HEK293 (cell line): ENCODE measurements around the gene PWWP2B.

ENCODE experiments used
- CTCF ChIA-PET: fragments of 350-600 bp; formaldehyde crosslinking; extraction: SDS; loops from one replicate; lab custom pipeline; 2021; ENCODE audit warnings: antibody characterized with exemption; lab: Yijun Ruan, JAX
- POLR2A ChIA-PET: fragments of 300-600 bp; formaldehyde crosslinking; extraction: SDS; loops from one replicate; lab custom pipeline; 2020; ENCODE audit warnings: antibody characterized with exemption, inconsistent platforms; lab: Yijun Ruan, JAX
- H3K27ac ChIP-seq: fragments of 200-500 bp; sonication (Bioruptor generic); 2 replicates; pipeline ENCODE4 v1.5.1; 2014; ENCODE audit warnings: low read depth, low read length, control low read depth, inconsistent platforms; ENCODE audit errors: extremely low read depth
- H3K36me3 ChIP-seq, 2 experiments: fragments of 200-500 bp in 1 of 2; sonication (Bioruptor generic) in 1 of 2; 1 replicate in 1 of 2; 2 replicates in 1 of 2; pipeline ENCODE4 v1.5.1; 2014 to 2017; ENCODE audit warnings: inconsistent platforms in 2 of 2, low read length in 2 of 2; ENCODE audit not compliant: control insufficient read depth in 2 of 2, insufficient read depth in 1 of 2
- H3K4me1 ChIP-seq: fragments of 200-500 bp; sonication (Bioruptor generic); 2 replicates; pipeline ENCODE4 v1.5.1; 2014; ENCODE audit warnings: mild to moderate bottlenecking, low read length, inconsistent platforms; ENCODE audit not compliant: control insufficient read depth, insufficient read depth
- H3K4me3 ChIP-seq: 2 replicates; pipeline ENCODE4 v1.5.1; 2011; ENCODE audit warnings: low read depth, mild to moderate bottlenecking, control low read depth, low read length, moderate library complexity
- H3K9me3 ChIP-seq: fragments of 200-500 bp; sonication (Bioruptor generic); 2 replicates; pipeline ENCODE4 v1.5.1; 2014; ENCODE audit warnings: low read depth, low read length, inconsistent platforms; ENCODE audit not compliant: control insufficient read depth, insufficient read depth
- KLF9 ChIP-seq: fragments of 450-650 bp; formaldehyde crosslinking; IDR thresholded peaks from 2 replicates; pipeline ENCODE4 v1.5.1; 2016; ENCODE audit warnings: missing biosample characterization, missing genetic modification characterization, low read depth
- YY1 ChIP-seq: fragments of 450-650 bp; formaldehyde crosslinking; IDR thresholded peaks from 2 replicates; pipeline ENCODE4 v1.5.1; 2018; ENCODE audit warnings: missing biosample characterization, missing genetic modification characterization
- YY2 ChIP-seq: fragments of 450-650 bp; formaldehyde crosslinking; IDR thresholded peaks from 2 replicates; pipeline ENCODE4 v1.5.1; 2016; ENCODE audit warnings: missing biosample characterization, missing genetic modification characterization
- ZBTB7A ChIP-seq: fragments of 450-650 bp; formaldehyde crosslinking; IDR thresholded peaks from 2 replicates; pipeline ENCODE4 v1.5.1; 2016; ENCODE audit warnings: low read depth, missing biosample characterization, missing genetic modification characterization
- ZNF121 ChIP-seq: fragments of 450-650 bp; formaldehyde crosslinking; IDR thresholded peaks from 2 replicates; pipeline ENCODE4 v1.5.1; 2016; ENCODE audit warnings: missing biosample characterization, missing genetic modification characterization
- ZNF157 ChIP-seq: fragments of 450-650 bp; formaldehyde crosslinking; IDR thresholded peaks from 2 replicates; pipeline ENCODE4 v1.5.1; 2016; ENCODE audit warnings: missing biosample characterization, missing genetic modification characterization
- ZNF175 ChIP-seq: fragments of 450-650 bp; formaldehyde crosslinking; IDR thresholded peaks from 2 replicates; pipeline ENCODE4 v1.5.1; 2016; ENCODE audit warnings: missing biosample characterization, missing genetic modification characterization
- ZNF248 ChIP-seq: fragments of 450-650 bp; formaldehyde crosslinking; IDR thresholded peaks from 2 replicates; pipeline ENCODE4 v1.5.1; 2017; ENCODE audit warnings: missing biosample characterization, missing genetic modification characterization
- ZNF404 ChIP-seq: fragments of 450-650 bp; formaldehyde crosslinking; IDR thresholded peaks from 2 replicates; pipeline ENCODE4 v1.5.1; 2017; ENCODE audit warnings: missing biosample characterization, missing genetic modification characterization
- ZNF510 ChIP-seq: fragments of 450-650 bp; formaldehyde crosslinking; IDR thresholded peaks from 2 replicates; pipeline ENCODE4 v1.5.1; 2018; ENCODE audit warnings: mild to moderate bottlenecking, missing genetic modification characterization, missing biosample characterization; ENCODE audit not compliant: insufficient replicate concordance
- ZNF600 ChIP-seq: fragments of 450-650 bp; formaldehyde crosslinking; IDR thresholded peaks from 2 replicates; pipeline ENCODE4 v1.5.1; 2016; ENCODE audit warnings: missing biosample characterization, missing genetic modification characterization
- ZXDB ChIP-seq: fragments of 450-650 bp; formaldehyde crosslinking; IDR thresholded peaks from 2 replicates; pipeline ENCODE4 v1.5.1; 2016; ENCODE audit warnings: missing biosample characterization, missing genetic modification characterization
- TF ChIP-seq, protein P1 (sequence below): fragments of 450-650 bp; formaldehyde crosslinking; IDR thresholded peaks from 2 replicates; pipeline ENCODE4 v1.5.1; 2016; ENCODE audit warnings: missing biosample characterization, missing genetic modification characterization
- TF ChIP-seq, protein P2 (sequence below): fragments of 450-650 bp; formaldehyde crosslinking; IDR thresholded peaks from 2 replicates; pipeline ENCODE4 v1.5.1; 2016; ENCODE audit warnings: missing biosample characterization, missing genetic modification characterization, borderline replicate concordance
- TF ChIP-seq, protein P3 (sequence below): fragments of 450-650 bp; formaldehyde crosslinking; IDR thresholded peaks from 2 replicates; pipeline ENCODE4 v1.5.1; 2016; ENCODE audit warnings: missing biosample characterization, missing genetic modification characterization

The PWWP2B gene

DNA sequence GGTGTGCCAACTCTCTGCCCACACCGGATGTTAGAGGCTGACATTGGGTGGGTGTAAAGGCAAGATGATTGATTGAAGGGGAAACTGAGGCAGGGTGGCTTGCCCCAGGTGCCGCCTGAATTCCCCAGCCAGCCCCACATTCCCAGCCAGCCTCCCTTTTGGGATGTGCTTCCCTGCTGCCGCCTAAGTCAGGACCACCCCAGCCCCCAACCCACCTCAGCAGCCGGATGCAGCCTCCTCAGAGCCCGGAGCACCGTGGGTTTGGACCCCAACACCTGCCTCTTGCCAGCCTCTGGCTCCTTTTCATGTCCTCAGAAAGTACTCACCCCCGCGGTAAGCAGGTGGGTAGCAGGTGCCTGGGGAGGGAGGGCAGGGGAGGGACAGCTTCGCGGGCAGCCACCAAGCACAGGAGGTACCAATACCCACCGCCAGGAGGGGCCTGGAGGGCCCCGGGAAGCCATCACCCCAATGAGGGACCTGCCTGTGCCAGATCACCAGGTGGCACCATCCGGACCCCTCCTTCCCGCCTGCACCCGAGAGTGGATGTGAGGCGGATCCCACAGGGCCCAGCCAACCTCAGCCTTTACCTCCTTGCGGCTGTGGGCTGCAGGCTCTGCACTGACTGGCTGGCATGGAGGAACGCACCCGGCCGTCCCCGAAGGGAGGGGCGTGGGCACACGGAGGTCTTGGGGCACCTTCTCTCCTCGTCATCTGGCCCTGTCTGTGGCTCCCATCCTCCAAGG is 60.5 kb downstream of the PWWP2B start:
- POLR2A ChIA-PET, result no interaction called here
- no peaks in the 10 kb centered on the region for H3K9me3 ChIP-seq
- H3K4me3 ChIP-seq, result no peak overlapping the region
- no peaks in the 10 kb centered on the region for H3K4me1 ChIP-seq
- H3K36me3 ChIP-seq, result no peaks in the 10 kb centered on the region
- no peak for TF ChIP-seq ZXDB (tag by site-specific recombination)
- no peak for TF ChIP-seq ZNF248
- TF ChIP-seq YY2 (tag by site-specific recombination), result no peak
- TF ChIP-seq, protein P1, sequence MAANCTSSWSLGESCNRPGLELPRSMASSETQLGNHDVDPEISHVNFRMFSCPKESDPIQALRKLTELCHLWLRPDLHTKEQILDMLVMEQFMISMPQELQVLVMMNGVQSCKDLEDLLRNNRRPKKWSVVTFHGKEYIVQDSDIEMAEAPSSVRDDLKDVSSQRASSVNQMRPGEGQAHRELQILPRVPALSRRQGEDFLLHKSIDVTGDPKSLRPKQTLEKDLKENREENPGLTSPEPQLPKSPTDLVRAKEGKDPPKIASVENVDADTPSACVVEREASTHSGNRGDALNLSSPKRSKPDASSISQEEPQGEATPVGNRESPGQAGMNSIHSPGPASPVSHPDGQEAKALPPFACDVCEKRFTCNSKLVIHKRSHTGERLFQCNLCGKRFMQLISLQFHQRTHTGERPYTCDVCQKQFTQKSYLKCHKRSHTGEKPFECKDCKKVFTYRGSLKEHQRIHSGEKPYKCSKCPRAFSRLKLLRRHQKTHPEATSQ (tag by site-specific recombination), result no peak
- no peak for TF ChIP-seq ZNF157
- TF ChIP-seq ZNF404, result no peak
- no peak for TF ChIP-seq ZNF600
- TF ChIP-seq ZNF510 (tag by site-specific recombination), result no peak
- TF ChIP-seq, protein P2, sequence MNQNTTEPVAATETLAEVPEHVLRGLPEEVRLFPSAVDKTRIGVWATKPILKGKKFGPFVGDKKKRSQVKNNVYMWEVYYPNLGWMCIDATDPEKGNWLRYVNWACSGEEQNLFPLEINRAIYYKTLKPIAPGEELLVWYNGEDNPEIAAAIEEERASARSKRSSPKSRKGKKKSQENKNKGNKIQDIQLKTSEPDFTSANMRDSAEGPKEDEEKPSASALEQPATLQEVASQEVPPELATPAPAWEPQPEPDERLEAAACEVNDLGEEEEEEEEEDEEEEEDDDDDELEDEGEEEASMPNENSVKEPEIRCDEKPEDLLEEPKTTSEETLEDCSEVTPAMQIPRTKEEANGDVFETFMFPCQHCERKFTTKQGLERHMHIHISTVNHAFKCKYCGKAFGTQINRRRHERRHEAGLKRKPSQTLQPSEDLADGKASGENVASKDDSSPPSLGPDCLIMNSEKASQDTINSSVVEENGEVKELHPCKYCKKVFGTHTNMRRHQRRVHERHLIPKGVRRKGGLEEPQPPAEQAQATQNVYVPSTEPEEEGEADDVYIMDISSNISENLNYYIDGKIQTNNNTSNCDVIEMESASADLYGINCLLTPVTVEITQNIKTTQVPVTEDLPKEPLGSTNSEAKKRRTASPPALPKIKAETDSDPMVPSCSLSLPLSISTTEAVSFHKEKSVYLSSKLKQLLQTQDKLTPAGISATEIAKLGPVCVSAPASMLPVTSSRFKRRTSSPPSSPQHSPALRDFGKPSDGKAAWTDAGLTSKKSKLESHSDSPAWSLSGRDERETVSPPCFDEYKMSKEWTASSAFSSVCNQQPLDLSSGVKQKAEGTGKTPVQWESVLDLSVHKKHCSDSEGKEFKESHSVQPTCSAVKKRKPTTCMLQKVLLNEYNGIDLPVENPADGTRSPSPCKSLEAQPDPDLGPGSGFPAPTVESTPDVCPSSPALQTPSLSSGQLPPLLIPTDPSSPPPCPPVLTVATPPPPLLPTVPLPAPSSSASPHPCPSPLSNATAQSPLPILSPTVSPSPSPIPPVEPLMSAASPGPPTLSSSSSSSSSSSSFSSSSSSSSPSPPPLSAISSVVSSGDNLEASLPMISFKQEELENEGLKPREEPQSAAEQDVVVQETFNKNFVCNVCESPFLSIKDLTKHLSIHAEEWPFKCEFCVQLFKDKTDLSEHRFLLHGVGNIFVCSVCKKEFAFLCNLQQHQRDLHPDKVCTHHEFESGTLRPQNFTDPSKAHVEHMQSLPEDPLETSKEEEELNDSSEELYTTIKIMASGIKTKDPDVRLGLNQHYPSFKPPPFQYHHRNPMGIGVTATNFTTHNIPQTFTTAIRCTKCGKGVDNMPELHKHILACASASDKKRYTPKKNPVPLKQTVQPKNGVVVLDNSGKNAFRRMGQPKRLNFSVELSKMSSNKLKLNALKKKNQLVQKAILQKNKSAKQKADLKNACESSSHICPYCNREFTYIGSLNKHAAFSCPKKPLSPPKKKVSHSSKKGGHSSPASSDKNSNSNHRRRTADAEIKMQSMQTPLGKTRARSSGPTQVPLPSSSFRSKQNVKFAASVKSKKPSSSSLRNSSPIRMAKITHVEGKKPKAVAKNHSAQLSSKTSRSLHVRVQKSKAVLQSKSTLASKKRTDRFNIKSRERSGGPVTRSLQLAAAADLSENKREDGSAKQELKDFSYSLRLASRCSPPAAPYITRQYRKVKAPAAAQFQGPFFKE, result no peak
- TF ChIP-seq ZNF175 (tag by site-specific recombination), result no peak
- TF ChIP-seq ZBTB7A (tag by site-specific recombination), result no peak
- TF ChIP-seq YY1, result no peak
- TF ChIP-seq, protein P3, sequence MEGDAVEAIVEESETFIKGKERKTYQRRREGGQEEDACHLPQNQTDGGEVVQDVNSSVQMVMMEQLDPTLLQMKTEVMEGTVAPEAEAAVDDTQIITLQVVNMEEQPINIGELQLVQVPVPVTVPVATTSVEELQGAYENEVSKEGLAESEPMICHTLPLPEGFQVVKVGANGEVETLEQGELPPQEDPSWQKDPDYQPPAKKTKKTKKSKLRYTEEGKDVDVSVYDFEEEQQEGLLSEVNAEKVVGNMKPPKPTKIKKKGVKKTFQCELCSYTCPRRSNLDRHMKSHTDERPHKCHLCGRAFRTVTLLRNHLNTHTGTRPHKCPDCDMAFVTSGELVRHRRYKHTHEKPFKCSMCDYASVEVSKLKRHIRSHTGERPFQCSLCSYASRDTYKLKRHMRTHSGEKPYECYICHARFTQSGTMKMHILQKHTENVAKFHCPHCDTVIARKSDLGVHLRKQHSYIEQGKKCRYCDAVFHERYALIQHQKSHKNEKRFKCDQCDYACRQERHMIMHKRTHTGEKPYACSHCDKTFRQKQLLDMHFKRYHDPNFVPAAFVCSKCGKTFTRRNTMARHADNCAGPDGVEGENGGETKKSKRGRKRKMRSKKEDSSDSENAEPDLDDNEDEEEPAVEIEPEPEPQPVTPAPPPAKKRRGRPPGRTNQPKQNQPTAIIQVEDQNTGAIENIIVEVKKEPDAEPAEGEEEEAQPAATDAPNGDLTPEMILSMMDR (tag by site-specific recombination), result no peak
- CTCF ChIA-PET, result interaction anchor here (0.6 to 3.4 kb wide), 8 partner anchors 13 to 197 kb away, joined by 3 to 16 read pairs (median 4); no protein-coding TSS in a partner anchor
- H3K27ac ChIP-seq, result no peak overlapping the region

DNA sequence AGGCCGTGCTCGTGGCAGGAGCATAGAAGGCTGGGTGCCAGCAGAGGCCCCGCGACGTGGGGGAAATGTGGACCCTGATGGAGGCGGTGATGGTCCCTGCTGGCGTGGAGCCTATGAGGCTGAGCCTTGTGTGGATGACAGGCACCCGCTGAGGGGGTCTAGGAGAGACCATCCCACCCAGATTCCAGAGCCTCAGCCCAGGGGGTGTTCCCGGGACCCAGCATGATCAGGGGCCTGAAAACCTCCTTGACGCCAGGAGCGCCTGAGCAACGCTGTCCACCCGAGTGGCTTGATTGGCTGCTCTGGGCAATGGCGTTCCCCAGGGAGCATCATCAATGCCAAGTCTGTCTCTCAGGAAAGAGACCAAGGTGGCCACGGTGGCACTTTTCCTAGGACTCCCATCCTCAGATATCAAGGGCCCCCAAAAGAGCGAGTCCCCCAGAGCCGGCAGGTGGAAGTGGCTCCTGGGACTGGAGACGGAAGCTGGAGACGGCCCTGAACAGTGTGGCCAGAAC is 61.1 kb downstream of the PWWP2B start:
- Histone ChIP-seq H3K4me3 (no peak overlapping the region), H3K27ac (no peak overlapping the region), H3K9me3 (no peaks in the 10 kb centered on the region), H3K36me3 (no peaks in the 10 kb centered on the region), H3K4me1 (no peaks in the 10 kb centered on the region)
- CTCF ChIA-PET, result interaction anchor here (0.6 to 3.4 kb wide), 15 partner anchors 13 to 209 kb away, joined by 3 to 16 read pairs (median 5); no protein-coding TSS in a partner anchor
- POLR2A ChIA-PET, result interaction anchor here (1.9 kb wide), 1 partner anchor 114 kb away, joined by 4 read pairs; no protein-coding TSS in a partner anchor
- TF ChIP-seq ZNF121, result no peak
- TF ChIP-seq KLF9 (tag by site-specific recombination), result 0 out of 2 replicates have a peak, but pooled peaks have one; percentile 10
